Uterus (tissue), 4 donors: ENCODE measurements around the gene KCNQ1. TPM values are rescaled to one million over a fixed set of nuclear protein-coding genes. Genes with fewer than 3 reads are reported as not detected.

Experiments used
- DNase-seq, 2 donors: peaks; one replicate each; pipeline ENCODE4 v3.0.0-alpha.2; 2019 to 2020
- H3K27ac ChIP-seq, 2 donors: fragments of 200-600 bp; sonication (generic); 1 replicate in 1 of 2; 2 replicates in 1 of 2; pipeline ENCODE4 v1.5.1; 2016 to 2018
- H3K27me3 ChIP-seq, 2 donors: fragments of 200-600 bp; sonication (generic); one replicate each; pipeline ENCODE4 v1.5.1; 2018 to 2019; ENCODE audit warnings: control low read depth in 1 of 2
- H3K36me3 ChIP-seq, 2 donors: fragments of 200-600 bp; sonication (generic); one replicate each; pipeline ENCODE4 v1.5.1; 2019; ENCODE audit warnings: control low read depth in 1 of 2
- H3K4me1 ChIP-seq, 2 donors: fragments of 200-600 bp; sonication (generic); one replicate each; pipeline ENCODE4 v1.5.1; 2018 to 2019; ENCODE audit warnings: control low read depth in 1 of 2
- H3K4me3 ChIP-seq, 2 donors: fragments of 200-600 bp; sonication (generic); 1 replicate in 1 of 2; 2 replicates in 1 of 2; pipeline ENCODE4 v1.5.1; 2018 to 2019; ENCODE audit warnings: mild to moderate bottlenecking in 1 of 2
- H3K9me3 ChIP-seq, 2 donors: fragments of 200-600 bp; sonication (generic); one replicate each; pipeline ENCODE4 v1.5.1; 2019; ENCODE audit warnings: control low read depth in 1 of 2
- CTCF ChIP-seq, 4 experiments: fragments of 200-600 bp in 2 of 4; fragments of 450-650 bp in 2 of 4; sonication (generic) in 2 of 4; IDR thresholded peaks; one replicate each; pipeline ENCODE4 v1.5.1; 2016 to 2019; ENCODE audit warnings: antibody characterized with exemption in 4 of 4, mild to moderate bottlenecking in 2 of 4, moderate library complexity in 1 of 4
- POLR2A ChIP-seq, 2 donors: fragments of 450-650 bp; IDR thresholded peaks; one replicate each; pipeline ENCODE4 v1.6.1; 2016; ENCODE audit warnings: antibody characterized with exemption in 2 of 2, mild to moderate bottlenecking in 1 of 2, moderate library complexity in 1 of 2
- intact Hi-C: fragments of 100-400 bp; cut with DNase I; formaldehyde crosslinking; loops from one replicate; pipeline ENCODE4 v1.15.1; 2023; ENCODE audit warnings: low total_unique reads
- total RNA-seq, 4 donors: library from RNA; depleted of rRNA in 3 of 4; stranded (reverse); fragments of >200 nt in 3 of 4; gene quantifications; one replicate each; pipeline versions ENCODE4 v1.1.0 to v1.2.4, GENCODE V29; 2014 to 2023
- donor health status: DM: yes; HTN: yes; CAD: no.

Gene KCNQ1
- total RNA-seq, 4 donors from 2014 or later, result 2.6 to 10.4 (median 5.4) TPM

GRCh38 chr11:2734181-2735052, 289.6 kb downstream of the KCNQ1 start:
- Histone ChIP-seq H3K4me3 (no peak overlapping the region), H3K27ac (no peak overlapping the region), H3K9me3 (no peaks in the 10 kb centered on the region), H3K27me3 (no peaks in the 10 kb centered on the region), H3K4me1 (no peaks in the 10 kb centered on the region), H3K36me3 (no peaks in the 10 kb centered on the region)
- intact Hi-C loops, result no loop called here
- DNase-seq, result no peak
- no peak for TF ChIP-seq CTCF (IDR thresholded peaks at IDR 0.05)
- TF ChIP-seq POLR2A (IDR thresholded peaks at IDR 0.05), result no peak

GRCh38 chr11:2735053-2735589, 290.3 kb downstream of the KCNQ1 start:
- DNase-seq, result no peak
- H3K9me3 ChIP-seq, result no peaks in the 10 kb centered on the region
- no peak overlapping the region for H3K27ac ChIP-seq
- intact Hi-C loops, result no loop called here
- H3K36me3 ChIP-seq, result no peaks in the 10 kb centered on the region
- H3K4me1 ChIP-seq, result no peaks in the 10 kb centered on the region
- H3K4me3 ChIP-seq, result no peak overlapping the region
- TF ChIP-seq CTCF (IDR thresholded peaks at IDR 0.05) (no peak), POLR2A (IDR thresholded peaks at IDR 0.05) (no peak)
- H3K27me3 ChIP-seq, result no peaks in the 10 kb centered on the region

DNA sequence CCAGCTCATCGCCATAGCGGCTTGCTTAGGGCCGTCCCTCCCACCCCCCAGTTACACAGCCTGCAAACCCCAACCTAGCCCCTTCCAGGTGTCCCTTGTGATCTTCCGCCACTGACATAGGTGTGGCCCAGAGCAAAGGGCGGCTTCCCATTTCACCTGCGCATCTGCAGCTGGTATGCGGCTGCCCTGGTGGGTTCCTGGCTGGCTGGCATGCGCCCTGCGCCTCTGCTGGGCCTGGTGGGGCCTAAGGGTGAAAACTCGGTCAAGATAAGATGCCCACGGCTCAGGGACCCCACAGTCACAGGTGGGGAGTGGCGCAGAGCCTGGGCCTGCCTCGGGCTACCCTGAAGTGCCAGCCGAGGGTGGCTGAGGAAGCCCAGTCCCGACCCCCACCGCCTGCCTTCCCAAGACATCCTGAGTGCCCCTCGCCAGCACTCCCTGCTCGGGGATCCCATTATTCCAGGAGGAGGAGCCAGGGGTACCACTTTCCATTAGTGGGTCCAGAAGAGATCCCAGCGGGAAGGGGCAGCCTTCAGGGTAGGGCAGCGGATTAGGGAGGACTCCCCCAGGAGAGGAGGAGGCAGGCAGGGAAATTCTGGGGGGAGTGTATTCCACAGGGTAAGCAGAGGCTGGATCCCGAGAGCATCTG, 291.9 kb downstream of the KCNQ1 start:
- Histone ChIP-seq H3K36me3 (no peaks in the 10 kb centered on the region), H3K4me1 (peaks cover 0 to 6% of the 10 kb centered on the region in 2 donors), H3K27ac (no peak overlapping the region), H3K9me3 (no peaks in the 10 kb centered on the region), H3K27me3 (no peaks in the 10 kb centered on the region), H3K4me3 (no peak overlapping the region)
- DNase-seq, result no peak
- TF ChIP-seq CTCF (IDR thresholded peaks at IDR 0.05) (no peak), POLR2A (IDR thresholded peaks at IDR 0.05) (no peak)
- intact Hi-C loops, result no loop called here

GRCh38 chr11:2737226-2737590, 292.4 kb downstream of the KCNQ1 start:
- Histone ChIP-seq H3K9me3 (no peaks in the 10 kb centered on the region), H3K4me3 (no peak overlapping the region), H3K27ac (no peak overlapping the region), H3K4me1 (peaks cover 0 to 10% of the 10 kb centered on the region in 2 donors), H3K36me3 (no peaks in the 10 kb centered on the region), H3K27me3 (no peaks in the 10 kb centered on the region)
- DNase-seq, result no peak
- intact Hi-C loops, result no loop called here
- TF ChIP-seq POLR2A (IDR thresholded peaks at IDR 0.05) (no peak), CTCF (IDR thresholded peaks at IDR 0.05) (no peak)

DNA sequence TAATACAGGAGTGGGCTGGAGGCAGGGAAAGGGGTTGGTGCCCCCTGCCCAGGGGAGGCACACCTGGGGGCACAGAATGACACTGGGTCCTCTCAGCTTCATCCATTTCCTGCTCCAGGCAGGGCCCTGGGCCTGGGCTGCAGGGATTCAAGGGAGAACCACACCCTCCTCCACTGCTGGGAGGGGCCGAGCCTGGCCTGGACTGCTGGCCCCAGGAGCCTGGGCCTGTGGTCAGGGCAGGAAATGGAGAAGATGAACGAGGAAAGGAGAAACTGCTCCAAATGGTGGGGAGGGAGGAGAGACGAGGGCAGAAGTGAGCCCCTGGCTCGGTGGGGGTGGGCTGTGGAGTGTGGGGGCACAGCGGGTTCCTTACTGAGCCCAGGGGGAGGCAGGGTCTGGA, 293.1 kb downstream of the KCNQ1 start:
- H3K27ac ChIP-seq, result peak overlapping the region in 1 of 2 donors; percentile 31
- H3K36me3 ChIP-seq, result no peaks in the 10 kb centered on the region
- H3K4me3 ChIP-seq, result no peak overlapping the region
- H3K27me3 ChIP-seq, result no peaks in the 10 kb centered on the region
- peaks cover 0 to 10% of the 10 kb centered on the region in 2 donors for H3K4me1 ChIP-seq
- no peaks in the 10 kb centered on the region for H3K9me3 ChIP-seq
- TF ChIP-seq POLR2A (IDR thresholded peaks at IDR 0.05), result no peak
- no peak for TF ChIP-seq CTCF (IDR thresholded peaks at IDR 0.05)
- peak in 1 of 2 donors; percentile 58 for DNase-seq
- intact Hi-C loops, result no loop called here
